ACC112 (cell line): ENCODE data around the gene MYOM3.
"Not testable (repeated sequence)": the region's sequence is repeated elsewhere in the genome, so short reads cannot be mapped to it uniquely, and the experiment has no call there.

ENCODE experiments used
- H2AFZ ChIP-seq: fragments of 200-600 bp; sonication (generic); one replicate; pipeline ENCODE4 v1.6.0; 2017; ENCODE audit warnings: antibody characterized with exemption, low read length; ENCODE audit not compliant: unreplicated experiment
- H3K27ac ChIP-seq: fragments of 200-600 bp; sonication (generic); 2 replicates; pipeline ENCODE4 v1.5.1; 2014; ENCODE audit warnings: low read depth, mild to moderate bottlenecking, antibody characterized with exemption, low read length, moderate library complexity
- H3K27me3 ChIP-seq: fragments of 200-600 bp; sonication (generic); 2 replicates; pipeline ENCODE4 v1.6.1; 2014; ENCODE audit warnings: mild to moderate bottlenecking, antibody characterized with exemption, low read length, moderate library complexity, mixed read lengths; ENCODE audit not compliant: insufficient read depth
- H3K36me3 ChIP-seq: fragments of 200-600 bp; sonication (generic); 2 replicates; pipeline ENCODE4 v1.6.1; 2016; ENCODE audit warnings: mild to moderate bottlenecking, antibody characterized with exemption, low read length, moderate library complexity, mixed read lengths; ENCODE audit not compliant: insufficient read depth
- H3K4me1 ChIP-seq: fragments of 200-600 bp; sonication (generic); one replicate; pipeline ENCODE4 v1.6.1; 2016; ENCODE audit warnings: low read length, mixed read lengths; ENCODE audit not compliant: insufficient read depth, unreplicated experiment, control insufficient read depth
- H3K4me3 ChIP-seq: fragments of 200-600 bp; sonication (generic); 2 replicates; pipeline ENCODE4 v1.5.1; 2014; ENCODE audit warnings: mild to moderate bottlenecking, low read depth, low read length
- H3K79me2 ChIP-seq: fragments of 200-600 bp; sonication (generic); one replicate; pipeline ENCODE4 v1.6.0; 2016; ENCODE audit warnings: low read length; ENCODE audit not compliant: control insufficient read depth, unreplicated experiment, insufficient read depth

The MYOM3 gene

GRCh38 chr1:24010650-24011049 lies 101.3 kb downstream of the MYOM3 start:
- Histone ChIP-seq H3K4me1 (peaks cover 37% of the 10 kb centered on the region), H3K4me3 (no peak overlapping the region), H3K79me2 (no peaks in the 10 kb centered on the region), H2AFZ (no peak overlapping the region), H3K27ac (no peak overlapping the region), H3K27me3 (peaks cover 6% of the 10 kb centered on the region; the same call in 1 of the 2 replicates), H3K36me3 (no peaks in the 10 kb centered on the region)

DNA sequence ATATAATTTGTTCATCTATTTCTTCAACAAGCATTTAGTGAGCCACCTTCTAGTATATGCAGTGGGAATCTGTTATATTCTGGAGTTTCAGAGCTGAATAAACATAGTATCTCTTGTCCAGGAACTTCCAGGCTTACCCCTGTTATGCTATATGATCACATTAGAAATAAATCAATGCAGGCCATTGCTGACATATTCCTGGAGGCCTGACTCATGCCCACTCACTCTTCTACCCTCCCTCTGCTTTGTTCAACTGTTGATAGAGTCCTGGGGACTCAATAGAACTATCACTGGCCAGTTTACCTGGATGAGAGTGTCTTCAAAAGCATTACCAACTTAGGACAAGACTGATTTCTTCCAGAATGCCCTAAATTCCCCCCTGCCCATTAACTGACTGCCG lies 102.5 kb downstream of the MYOM3 start:
- peak overlapping the region; percentile 7; the same call in 1 of the 2 replicates for H3K27ac ChIP-seq
- H3K36me3 ChIP-seq = no peaks in the 10 kb centered on the region
- no peak overlapping the region for H2AFZ ChIP-seq
- no peak overlapping the region for H3K4me3 ChIP-seq
- H3K4me1 ChIP-seq = peaks cover 32% of the 10 kb centered on the region
- no peaks in the 10 kb centered on the region for H3K79me2 ChIP-seq
- peaks cover 6% of the 10 kb centered on the region; the same call in 1 of the 2 replicates for H3K27me3 ChIP-seq

GRCh38 chr1:24008574-24009184 lies 103.3 kb downstream of the MYOM3 start:
- H3K79me2 ChIP-seq, H3K27ac ChIP-seq, H3K27me3 ChIP-seq, H3K36me3 ChIP-seq, H2AFZ ChIP-seq, H3K4me3 ChIP-seq: not testable (repeated sequence)
- peaks cover 35% of the 10 kb centered on the region for H3K4me1 ChIP-seq

GRCh38 chr1:24007079-24007478 lies 104.9 kb downstream of the MYOM3 start:
- Histone ChIP-seq H3K79me2 (no peaks in the 10 kb centered on the region), H2AFZ (no peak overlapping the region), H3K4me1 (peaks cover 42% of the 10 kb centered on the region), H3K27me3 (peaks cover 6% of the 10 kb centered on the region; the same call in 1 of the 2 replicates), H3K36me3 (no peaks in the 10 kb centered on the region), H3K27ac (no peak overlapping the region), H3K4me3 (no peak overlapping the region)
